HG02642 (cell line): ENCODE results near the gene SNRPB2.

Experiments
- ATAC-seq: cut with Tn5 transposase; IDR thresholded peaks from one replicate; pipeline ENCODE4 v1.9.1; 2021; ENCODE audit warnings: mild to moderate bottlenecking; ENCODE audit not compliant: unreplicated experiment, poor library complexity

Gene SNRPB2

DNA sequence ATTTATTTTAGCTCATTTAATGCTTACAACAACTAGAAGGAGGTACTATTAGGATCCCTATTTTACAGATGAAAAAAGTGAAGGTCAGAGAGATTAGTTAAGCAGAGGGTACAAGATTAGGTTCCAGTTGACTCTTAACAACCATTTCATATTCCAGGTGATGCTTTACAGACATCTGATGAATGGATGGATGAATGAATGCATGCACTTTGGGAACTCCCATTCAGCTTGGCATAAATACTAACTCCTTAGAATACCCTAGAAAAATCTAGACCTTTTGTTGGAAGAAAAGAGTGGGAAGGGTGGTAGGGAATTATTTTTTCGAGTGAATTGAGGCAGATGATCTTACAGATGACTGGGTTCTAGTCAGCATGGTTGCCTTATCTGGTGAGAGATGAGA, 746 bp upstream of the SNRPB2 start:
- no peak for ATAC-seq

DNA sequence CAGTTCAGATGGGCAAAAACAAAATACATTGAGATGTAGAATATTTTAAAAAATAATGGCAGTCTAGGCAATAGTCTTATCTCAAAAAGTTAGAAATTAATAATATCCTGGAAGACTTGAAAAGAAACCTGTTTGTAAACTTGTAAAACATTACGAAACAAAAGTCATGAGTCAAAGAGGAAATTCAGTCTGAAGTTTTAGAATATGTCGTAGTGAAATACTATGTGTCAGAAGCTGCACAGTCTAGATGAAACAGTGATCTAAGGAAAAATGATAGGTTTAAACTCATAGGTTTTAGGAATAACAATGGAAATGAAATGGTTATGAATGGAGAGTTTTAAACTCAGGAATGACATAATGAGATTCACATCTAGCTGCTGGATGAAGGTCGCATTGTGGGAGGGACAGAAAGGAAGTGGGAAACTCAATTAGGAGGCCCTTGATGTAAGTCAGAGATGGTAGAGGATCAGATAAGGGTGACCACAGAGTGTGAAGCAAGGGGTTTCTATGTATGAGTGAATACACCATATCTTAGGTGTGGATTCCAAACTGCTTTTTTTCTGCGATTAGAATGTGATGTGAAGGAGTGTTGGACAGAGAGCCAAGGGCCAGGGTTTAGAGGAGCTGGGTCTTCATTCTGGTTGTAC, 2.8 kb downstream of the SNRPB2 start:
- ATAC-seq = no peak

DNA sequence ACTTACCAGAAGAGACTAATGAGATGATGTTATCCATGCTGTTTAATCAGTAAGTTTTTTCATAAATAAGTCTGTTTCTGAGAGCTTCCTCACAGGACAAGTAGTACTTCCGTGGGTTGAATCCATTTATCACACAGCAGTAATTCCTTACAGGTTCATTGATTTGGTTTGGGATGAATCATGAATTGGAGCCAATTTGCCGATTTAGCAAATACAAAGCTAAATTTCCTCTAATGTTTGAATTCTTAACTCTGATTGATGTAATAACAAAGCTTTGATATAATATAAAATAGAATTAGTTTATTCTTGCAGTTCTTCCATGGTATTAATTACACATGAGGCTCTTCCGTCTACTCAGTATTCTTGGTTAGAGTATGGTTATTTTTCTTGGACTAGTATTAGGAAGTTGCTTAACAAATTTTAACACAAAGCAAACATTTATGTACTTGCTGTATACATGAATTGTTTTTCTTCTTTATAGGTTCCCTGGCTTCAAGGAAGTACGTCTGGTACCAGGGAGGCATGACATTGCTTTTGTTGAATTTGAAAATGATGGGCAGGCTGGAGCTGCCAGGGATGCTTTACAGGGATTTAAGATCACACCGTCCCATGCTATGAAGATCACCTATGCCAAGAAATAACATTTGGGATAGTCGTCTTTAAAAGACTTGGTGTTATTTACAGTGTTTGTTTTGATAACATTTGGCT, 10.7 kb downstream of the SNRPB2 start:
- no peak for ATAC-seq

DNA sequence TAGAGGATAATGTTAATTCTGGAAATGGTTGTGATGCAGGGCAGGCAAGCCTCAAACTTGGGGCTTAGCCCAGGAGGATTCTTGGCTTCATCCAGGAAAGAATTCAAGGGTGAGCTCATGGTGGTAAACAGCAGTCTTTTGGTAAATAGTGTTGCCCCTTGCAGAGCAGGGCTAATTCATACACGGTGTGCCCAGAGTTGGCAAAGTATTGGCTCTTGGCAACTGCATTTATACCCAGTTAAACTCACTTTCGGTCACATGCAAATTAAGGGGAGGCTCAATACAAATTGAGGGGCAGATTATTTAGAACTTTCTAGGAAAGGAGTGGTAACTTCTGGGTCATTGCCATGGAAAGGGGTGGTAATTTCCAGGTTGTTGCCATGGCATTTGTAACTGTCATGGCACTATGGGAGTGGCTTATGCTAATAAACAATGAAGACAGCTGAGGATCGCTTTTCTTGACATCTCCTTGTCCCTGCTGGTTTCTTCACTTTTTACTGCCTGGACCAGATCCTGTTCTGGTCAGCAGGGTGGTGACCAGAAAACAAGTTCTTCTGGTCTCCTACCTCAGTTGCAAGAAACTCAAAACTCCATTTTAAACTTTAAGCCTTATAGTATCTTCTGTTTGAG, 14.5 kb downstream of the SNRPB2 start:
- ATAC-seq = no peak

DNA sequence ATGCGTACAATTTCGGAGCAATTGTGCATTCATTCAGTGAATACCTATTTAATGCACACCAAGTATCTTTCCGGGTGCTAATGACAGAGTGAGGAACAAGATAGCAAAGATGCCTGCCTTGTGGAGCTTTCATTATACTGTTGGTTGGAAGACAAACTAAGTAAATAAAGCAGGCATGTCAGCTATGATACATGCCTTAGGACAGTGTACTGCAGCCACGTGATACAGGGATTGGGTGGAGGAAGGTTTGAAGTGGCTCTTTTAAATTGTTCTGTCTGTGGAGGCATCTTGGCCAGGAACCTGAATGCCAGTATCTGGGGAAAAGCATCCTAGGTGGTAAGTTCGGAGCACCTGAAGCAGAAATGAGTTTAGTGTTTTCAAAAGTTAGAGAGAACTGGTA, 15.4 kb downstream of the SNRPB2 start:
- ATAC-seq = no peak

DNA sequence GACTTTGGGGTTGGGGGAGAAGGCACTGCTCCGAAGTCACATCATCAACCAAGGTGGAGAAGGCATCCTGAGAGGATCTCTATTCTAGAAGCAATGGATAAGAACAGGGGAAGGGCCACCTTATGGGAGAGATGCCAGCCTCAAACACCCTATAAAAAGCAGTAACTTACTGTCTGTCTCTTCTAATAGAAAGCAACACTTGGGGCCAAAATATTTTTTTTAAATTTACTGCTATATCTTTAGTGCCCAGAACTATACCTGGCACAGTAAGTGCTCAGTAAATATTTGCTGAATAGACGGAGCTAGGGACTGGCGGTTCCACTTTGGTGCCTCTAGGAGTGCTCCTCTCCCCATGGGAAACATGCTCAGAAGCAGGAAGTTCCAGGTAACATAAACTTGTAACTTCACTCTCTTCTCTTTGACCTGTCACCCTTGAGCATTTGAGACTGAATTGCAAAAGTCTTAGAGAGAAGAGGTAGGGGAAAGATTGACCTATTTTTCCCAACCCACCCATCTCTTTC, 17.5 kb downstream of the SNRPB2 start:
- no peak for ATAC-seq

DNA sequence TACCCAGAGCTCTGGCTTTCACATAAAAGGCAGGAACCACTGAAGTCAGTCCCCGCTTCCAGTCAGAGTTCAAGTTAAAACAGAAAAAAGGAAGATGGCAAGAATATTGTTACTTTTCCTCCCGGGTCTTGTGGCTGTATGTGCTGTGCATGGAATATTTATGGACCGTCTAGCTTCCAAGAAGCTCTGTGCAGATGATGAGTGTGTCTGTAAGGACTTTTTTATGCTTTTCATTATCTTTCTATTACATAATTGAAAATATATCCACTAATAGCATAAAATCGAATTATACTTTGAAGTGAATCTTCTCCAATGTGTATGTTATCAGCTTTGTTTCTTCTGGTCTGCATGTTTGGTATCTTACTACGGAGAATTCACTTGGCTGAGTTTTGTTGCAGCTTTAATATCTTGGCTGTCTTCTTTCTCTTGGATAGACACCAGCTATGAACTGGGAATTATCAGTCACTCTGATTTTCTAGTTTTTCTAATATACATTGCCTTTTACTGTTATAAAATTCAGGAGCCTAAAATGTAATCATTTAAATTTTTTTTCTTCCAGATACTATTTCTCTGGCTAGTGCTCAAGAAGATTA, 18.6 kb downstream of the SNRPB2 start, which contains the start of gene OTOR:
OTOR (plus strand) TSS at position 51 of the 593 bp plus-strand sequence; CDS start at position 95, 44 bp downstream.
- no peak for ATAC-seq

DNA sequence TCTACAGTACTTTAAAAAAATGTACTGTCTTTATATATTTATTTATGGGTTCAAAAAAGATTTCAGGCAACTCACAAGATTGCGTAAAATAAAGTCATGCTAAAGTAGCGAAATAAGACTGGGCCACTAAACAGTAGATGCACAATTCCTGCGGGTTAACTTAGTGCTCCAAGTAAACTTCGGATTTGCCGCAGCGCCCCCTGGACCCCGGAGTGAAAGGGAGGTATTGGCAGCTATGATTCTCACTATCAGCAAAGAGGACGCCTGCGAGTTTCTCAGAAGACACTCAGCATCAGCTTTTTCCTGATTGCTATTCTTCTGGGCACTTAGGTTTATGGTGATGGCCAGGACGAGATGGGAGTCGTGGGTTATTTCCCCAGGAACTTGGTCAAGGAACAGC, 19.7 kb downstream of the SNRPB2 start:
- no peak for ATAC-seq

DNA sequence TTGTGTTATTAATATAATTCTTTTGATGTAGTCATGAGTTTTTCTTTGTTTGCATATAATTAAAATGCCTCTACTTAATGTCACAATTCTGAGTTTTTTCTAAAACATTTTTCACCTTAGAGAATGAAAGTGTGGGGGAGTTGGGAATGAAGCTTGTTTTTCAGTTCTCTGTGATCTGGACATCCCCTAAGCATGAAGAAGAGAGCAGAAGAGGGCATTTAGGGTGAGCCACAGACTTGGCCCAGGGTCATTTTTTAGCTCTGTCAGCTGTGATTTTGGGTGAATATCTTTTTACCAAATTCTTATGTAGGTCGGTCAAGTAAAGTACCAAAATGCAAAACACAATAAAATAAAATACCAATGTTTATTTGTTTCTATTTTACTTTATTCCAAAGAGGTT, 22.3 kb downstream of the SNRPB2 start:
- no peak for ATAC-seq

DNA sequence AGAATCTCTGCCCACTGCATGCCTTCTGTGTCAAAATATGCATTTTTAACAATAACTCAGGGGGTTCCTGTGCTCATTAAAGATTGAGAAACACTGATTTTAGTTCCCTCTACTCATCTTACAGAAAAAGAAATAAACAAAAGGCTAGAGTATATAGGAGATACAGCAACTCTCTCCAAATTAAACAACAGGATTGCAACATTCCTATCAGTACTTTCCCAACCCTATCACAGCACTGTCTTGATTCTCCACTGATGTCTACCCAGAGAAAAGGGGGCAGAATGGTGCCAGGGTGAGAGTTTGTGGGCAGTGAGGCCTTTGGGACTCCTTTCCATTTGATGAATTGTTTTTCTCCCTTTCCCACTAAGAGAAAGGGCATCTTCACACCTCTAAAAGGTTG, 23.1 kb downstream of the SNRPB2 start:
- no peak for ATAC-seq

DNA sequence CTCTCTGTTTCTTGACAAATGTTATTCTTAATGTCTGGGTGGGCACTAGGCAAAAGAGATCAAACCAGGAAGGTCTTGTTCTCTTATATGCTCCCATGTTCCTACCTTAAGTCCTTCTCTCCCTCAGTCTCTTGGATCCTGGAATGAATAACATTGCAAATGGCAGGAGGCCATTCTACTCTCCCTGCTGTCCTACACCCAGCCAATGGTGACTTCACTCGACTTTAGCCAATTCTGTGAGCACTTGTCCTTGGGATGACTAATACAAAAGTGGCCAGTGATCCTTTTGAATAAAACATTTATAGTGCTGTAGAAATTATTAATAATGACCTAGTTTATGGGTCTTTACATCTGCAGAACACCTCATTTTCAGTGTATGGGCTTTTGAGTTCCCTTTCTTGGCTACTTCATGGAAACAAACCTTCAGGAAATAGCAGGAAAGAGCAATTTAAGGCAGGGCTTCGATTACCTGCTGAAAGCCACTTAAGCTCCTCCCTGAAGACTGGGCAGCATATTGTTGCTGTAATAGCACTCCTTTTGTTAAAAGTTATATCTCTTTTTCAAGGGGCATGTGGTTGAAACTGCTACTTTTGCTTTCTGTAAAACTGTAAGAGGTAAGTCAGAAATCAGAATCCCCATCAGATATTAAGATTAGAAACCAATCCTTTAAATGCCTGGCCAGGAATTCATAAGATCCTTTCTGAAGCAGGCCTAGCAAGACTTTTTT, 28.8 kb downstream of the SNRPB2 start:
- ATAC-seq = no peak

DNA sequence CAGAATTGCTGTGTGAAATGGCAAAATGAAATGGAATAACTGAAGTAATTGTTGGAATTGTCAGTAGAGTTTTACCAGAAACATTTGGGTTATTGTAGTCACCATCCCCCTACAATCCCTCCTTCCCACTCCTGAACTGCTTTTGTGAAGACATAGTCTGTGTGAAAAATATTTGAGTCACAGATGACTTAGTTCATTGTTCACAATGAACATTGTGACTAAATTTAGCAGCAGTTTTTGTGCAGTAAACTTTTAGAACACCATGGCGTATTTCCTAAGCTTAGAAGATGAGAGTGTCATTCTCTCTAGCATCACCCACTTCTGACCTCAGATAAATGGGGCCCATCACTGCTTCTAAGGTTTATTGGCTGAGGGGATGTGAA, 29.3 kb downstream of the SNRPB2 start:
- no peak for ATAC-seq

DNA sequence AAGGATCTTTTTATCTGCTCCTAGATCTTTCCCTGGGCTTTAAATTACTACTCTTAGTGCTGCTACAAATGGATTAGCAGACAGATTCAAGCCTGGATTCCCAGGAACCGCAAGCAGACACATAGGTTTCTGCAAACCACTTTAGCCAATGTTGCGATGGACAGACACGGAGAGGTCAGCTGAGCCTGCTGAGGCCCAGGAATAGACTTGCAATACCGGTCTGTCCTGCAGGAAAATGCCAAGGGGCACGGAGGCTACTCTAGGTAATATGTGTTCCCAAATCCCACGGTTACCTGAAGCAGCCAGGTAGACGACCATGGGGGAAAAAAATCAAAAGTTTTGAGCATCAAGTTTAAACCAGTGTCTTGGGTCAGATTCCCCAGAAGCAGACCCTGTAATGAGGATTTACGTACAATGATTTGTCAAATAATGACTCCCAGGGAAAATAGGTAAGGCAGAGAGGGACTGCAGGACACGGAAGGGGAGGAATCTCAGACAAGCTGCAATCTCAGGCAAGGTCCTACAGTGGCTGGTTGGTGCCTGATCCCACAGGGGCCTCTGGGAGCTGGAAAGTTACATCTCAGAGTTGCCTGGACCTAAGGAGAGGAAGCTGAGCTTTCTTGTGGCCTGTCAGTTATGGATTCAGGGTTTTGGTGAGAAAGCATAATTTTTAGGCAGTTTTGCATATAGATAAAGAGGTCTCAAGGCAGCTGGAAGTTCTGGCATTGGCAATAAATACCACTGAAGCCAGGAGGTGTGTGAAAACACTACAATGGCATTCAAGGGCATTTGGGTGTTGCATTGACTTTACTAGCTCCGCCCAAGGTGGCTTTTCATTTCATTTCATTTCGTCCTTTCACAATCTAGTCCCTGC, 30.8 kb downstream of the SNRPB2 start:
- ATAC-seq = no peak

DNA sequence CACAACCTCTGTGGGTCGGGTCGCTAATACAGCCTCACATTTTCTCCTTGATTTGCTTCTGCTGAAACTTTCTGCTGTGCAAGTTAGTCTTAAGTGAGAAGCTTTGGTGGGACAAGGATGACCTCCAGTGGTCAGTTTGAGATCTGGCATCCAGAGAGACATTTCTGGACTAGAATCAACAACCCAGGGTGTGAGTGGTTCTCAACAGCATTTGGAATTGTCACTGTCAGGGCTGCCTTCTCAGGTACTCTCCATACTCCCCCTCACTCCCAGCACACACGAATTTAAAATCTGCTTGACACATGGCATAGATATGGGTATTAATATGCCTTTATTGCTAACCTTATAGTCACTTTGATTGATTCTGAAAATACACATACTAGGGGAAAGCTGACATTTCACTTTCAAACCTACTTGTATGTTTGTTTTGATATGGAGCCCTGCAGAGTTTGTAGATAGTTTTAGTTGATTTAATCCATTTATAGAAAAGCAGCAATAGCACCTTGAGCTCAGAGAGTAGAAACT, 31.5 kb downstream of the SNRPB2 start:
- peak; percentile 64 for ATAC-seq

DNA sequence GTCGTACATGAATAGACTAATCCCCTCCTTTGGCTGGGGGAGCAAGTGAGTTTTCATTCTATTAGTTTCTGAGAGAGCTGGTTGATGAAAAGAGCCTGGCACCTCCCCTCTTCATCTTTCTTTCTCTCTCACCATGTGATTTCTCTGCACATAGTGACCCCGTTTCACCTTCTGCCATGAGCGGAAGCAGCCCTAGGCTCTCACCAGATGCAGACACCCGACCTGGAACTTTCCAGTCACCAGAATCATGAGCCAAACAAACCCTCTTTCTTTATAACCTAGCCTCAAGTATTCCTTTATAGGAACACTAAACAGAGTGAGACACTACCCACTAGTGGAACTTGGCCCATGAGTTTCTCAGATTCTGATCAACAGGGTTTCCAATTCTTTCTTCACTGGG, 34.7 kb downstream of the SNRPB2 start:
- no peak for ATAC-seq

DNA sequence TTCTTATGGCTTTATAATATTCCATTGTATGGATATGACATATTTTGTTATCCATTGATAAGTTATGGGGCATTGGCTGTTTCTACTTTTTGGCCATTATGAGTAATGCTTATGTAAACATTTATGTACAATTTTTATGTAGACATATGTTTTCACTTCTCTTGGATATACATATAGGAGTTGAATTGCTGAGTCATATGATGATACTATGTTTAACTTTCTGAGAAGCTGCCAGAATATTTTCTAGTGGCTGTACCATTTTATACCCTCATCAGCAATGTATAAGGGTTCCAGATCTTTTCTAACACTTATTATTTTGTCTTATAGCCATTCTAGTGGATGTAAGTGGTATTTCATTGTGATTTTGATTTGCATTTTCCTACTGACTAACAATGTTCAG, 41.4 kb downstream of the SNRPB2 start:
- ATAC-seq = no peak

DNA sequence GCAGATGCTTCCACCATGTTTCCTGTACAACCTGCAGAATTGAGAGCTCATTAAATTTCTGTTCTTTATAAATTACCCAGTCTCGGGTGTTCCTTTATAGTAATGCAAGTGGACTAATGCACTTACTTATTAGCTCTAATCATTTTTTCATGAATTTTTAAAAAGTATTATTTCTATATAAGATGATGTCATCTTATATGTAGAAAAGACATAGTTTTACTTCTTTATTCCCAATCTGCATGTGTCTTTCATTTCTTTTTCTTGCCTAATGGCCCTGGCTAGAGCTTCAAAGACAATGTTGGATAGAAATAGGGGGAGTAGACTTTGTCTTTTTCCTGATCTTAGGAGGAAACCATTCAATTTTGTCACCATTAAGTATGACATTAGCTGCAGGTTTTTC, 46.1 kb downstream of the SNRPB2 start:
- no peak for ATAC-seq

DNA sequence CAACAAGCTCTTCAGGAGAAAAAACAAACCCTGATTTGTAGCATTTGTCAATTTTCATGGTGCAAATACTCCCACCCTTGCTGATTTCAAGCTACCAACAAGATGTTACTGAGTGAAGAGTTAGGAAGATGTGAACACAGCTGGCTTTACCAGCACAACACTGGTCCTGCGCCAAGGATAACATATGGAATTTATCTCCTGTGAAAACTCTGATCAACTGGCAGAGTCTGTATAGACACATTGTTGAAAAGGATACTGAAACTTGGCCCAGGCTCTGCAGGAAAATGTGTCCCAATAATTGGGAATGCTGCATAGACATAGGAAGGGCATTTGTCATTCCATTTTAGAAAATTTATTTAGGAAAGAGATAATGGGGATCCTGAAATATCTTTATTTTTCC, 47.3 kb downstream of the SNRPB2 start:
- ATAC-seq = no peak

DNA sequence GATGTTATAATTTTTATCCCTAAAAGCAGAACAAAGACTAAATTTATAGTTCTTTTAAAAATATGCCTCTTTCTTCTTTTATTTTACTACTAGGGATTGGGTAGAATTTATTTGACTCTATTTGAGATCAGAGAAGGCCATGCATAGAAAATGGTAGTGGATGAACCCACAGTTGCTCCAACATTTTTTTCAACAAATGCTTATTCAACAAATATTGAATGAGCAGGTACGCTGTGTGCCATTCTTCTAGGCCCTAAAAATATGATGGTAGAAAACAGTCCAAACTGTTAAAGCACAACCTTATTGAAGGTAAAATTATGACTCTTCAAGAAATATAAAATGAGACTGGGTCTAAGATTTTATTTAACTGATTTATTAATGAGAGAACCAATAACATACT, 48.3 kb downstream of the SNRPB2 start:
- ATAC-seq = no peak
